Upper lobe of right lung (tissue), 1 donor: Measurements from ENCODE around the gene IQSEC1. TPM values are rescaled to one million over a fixed set of nuclear protein-coding genes. Genes with fewer than 3 reads are reported as not detected.

ENCODE experiments used
- ATAC-seq: fragments of 200-7000 bp; cut with Tn5 transposase; one replicate; pipeline ENCODE4 v1.9.1; 2020; ENCODE audit warnings: mild to moderate bottlenecking, moderate library complexity
- DNase-seq: peaks from one replicate; pipeline ENCODE4 v3.0.0-alpha.2; 2020
- H3K27ac ChIP-seq: fragments of 200-600 bp; one replicate; pipeline ENCODE4 v1.8.0; 2022
- H3K27me3 ChIP-seq: fragments of 200-600 bp; one replicate; pipeline ENCODE4 v1.8.0; 2022; ENCODE audit warnings: mild to moderate bottlenecking
- H3K36me3 ChIP-seq: fragments of 200-600 bp; one replicate; pipeline ENCODE4 v1.8.0; 2022
- H3K4me1 ChIP-seq: fragments of 200-600 bp; one replicate; pipeline ENCODE4 v1.8.0; 2022
- H3K4me3 ChIP-seq: fragments of 200-600 bp; one replicate; pipeline ENCODE4 v1.8.0; 2022; ENCODE audit warnings: mild to moderate bottlenecking
- H3K9me3 ChIP-seq: fragments of 200-600 bp; one replicate; pipeline ENCODE4 v1.8.0; 2022
- CTCF ChIP-seq: fragments of 200-600 bp; IDR thresholded peaks from one replicate; pipeline ENCODE4 v1.8.0; 2022; ENCODE audit warnings: antibody characterized with exemption
- intact Hi-C: fragments of 100-400 bp; cut with DNase I; formaldehyde crosslinking; loops from one replicate; pipeline ENCODE4 v1.11.0; 2022
- total RNA-seq: library from RNA; stranded (reverse); fragmentation: NEBNext Ultra II Directional; extraction: Animal tissue kit (Norgen Biotek cat#: 25700); gene quantifications from one replicate; pipeline ENCODE4 v1.2.1, GENCODE V29; 2021
- donor health status: DM: no; HTN: yes; CAD: no; lungs with severe emphysema.

Gene IQSEC1
- total RNA-seq, 1 donor from 2014 or later: 61.6 TPM

- H3K4me3 ChIP-seq: no peak overlapping the region
- DNase-seq: no peak
- no peaks in the 10 kb centered on the region for H3K9me3 ChIP-seq
- no peaks in the 10 kb centered on the region for H3K36me3 ChIP-seq
- ATAC-seq: peak; percentile 82
- H3K4me1 ChIP-seq: no peaks in the 10 kb centered on the region
- H3K27me3 ChIP-seq: no peaks in the 10 kb centered on the region
- no peak for TF ChIP-seq CTCF
- intact Hi-C loops: no loop called here
- H3K27ac ChIP-seq: no peak overlapping the region
Measured at GRCh38 chr3:13040361-13041074, 32.7 kb downstream of the IQSEC1 start.

GRCh38 chr3:13039213-13039896 lies 33.9 kb downstream of the IQSEC1 start:
- Histone ChIP-seq H3K27me3 (no peaks in the 10 kb centered on the region), H3K36me3 (no peaks in the 10 kb centered on the region), H3K4me1 (no peaks in the 10 kb centered on the region), H3K9me3 (no peaks in the 10 kb centered on the region), H3K27ac (no peak overlapping the region), H3K4me3 (no peak overlapping the region)
- DNase-seq (no peak), ATAC-seq (no peak)
- no peak for TF ChIP-seq CTCF
- intact Hi-C loops: no loop called here

GRCh38 chr3:13037458-13038117 lies 35.6 kb downstream of the IQSEC1 start:
- Histone ChIP-seq H3K9me3 (no peaks in the 10 kb centered on the region), H3K27me3 (no peaks in the 10 kb centered on the region), H3K4me3 (no peak overlapping the region), H3K27ac (no peak overlapping the region), H3K36me3 (no peaks in the 10 kb centered on the region), H3K4me1 (no peaks in the 10 kb centered on the region)
- DNase-seq: no peak
- ATAC-seq: no peak
- no peak for TF ChIP-seq CTCF
- intact Hi-C loops: no loop called here

GRCh38 chr3:13034861-13035260 lies 38.4 kb downstream of the IQSEC1 start:
- intact Hi-C loops: no loop called here
- no peak for ATAC-seq
- Histone ChIP-seq H3K36me3 (no peaks in the 10 kb centered on the region), H3K27me3 (no peaks in the 10 kb centered on the region), H3K27ac (no peak overlapping the region), H3K4me3 (no peak overlapping the region), H3K9me3 (no peaks in the 10 kb centered on the region), H3K4me1 (no peaks in the 10 kb centered on the region)
- no peak for TF ChIP-seq CTCF
- no peak for DNase-seq

GRCh38 chr3:13034109-13034800 lies 39.0 kb downstream of the IQSEC1 start:
- ATAC-seq: no peak
- Histone ChIP-seq H3K9me3 (no peaks in the 10 kb centered on the region), H3K36me3 (no peaks in the 10 kb centered on the region), H3K4me3 (no peak overlapping the region), H3K27ac (no peak overlapping the region), H3K4me1 (no peaks in the 10 kb centered on the region), H3K27me3 (no peaks in the 10 kb centered on the region)
- no peak for TF ChIP-seq CTCF
- no peak for DNase-seq
- intact Hi-C loops: no loop called here
